Measurements from ENCODE around the gene HNF1B. TPM values are rescaled to one million over a fixed set of nuclear protein-coding genes. Genes with fewer than 3 reads are reported as not detected.

Gene HNF1B
- total RNA-seq, 4 donors from 2014 or later = not detected

DNA sequence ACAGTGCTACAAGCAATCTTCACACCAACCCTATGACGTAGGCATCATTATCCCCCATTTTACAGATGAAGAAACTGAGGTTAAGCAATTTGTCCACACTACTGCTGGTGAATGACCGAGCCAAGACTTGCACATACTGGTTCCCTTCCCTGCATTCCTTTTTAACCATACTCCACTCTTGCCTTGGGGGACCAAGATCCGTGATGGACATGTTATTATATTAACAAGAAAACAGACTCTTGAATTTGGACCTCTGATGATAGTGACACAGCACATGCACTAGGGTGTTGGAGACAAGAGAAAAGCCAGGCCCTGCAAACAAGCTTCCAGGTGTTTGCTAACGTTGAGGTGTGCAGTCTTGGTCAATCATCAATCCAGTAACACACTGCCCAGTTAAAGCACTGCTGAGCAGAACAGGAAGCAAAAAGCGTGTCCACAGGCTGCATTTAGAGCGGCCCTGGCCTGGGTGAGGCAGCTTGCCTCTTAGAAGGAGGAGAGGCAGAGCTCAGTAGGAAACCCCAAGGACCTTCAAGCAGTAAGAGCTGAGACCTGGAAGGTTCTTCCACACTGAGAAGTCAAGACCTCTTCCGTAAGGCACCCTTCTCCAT, 36.7 kb downstream of the HNF1B start:
- intact Hi-C loops (cut with DNase I; ENCODE audit: low total_unique reads) (no loop called here), in situ Hi-C loops (cut with MboI; ENCODE audit: low sequenced_read_pairs in 4 of 4) (no loop called here)
- Histone ChIP-seq H3K4me3 (no peak overlapping the region), H3K27me3 (peaks cover 0 to 12% (median 5%) of the 10 kb centered on the region in 3 donors), H3K27ac (no peak overlapping the region), H3K9me3 (no peaks in the 10 kb centered on the region), H3K4me1 (no peaks in the 10 kb centered on the region), H3K36me3 (no peaks in the 10 kb centered on the region)
- TF ChIP-seq, protein P1, sequence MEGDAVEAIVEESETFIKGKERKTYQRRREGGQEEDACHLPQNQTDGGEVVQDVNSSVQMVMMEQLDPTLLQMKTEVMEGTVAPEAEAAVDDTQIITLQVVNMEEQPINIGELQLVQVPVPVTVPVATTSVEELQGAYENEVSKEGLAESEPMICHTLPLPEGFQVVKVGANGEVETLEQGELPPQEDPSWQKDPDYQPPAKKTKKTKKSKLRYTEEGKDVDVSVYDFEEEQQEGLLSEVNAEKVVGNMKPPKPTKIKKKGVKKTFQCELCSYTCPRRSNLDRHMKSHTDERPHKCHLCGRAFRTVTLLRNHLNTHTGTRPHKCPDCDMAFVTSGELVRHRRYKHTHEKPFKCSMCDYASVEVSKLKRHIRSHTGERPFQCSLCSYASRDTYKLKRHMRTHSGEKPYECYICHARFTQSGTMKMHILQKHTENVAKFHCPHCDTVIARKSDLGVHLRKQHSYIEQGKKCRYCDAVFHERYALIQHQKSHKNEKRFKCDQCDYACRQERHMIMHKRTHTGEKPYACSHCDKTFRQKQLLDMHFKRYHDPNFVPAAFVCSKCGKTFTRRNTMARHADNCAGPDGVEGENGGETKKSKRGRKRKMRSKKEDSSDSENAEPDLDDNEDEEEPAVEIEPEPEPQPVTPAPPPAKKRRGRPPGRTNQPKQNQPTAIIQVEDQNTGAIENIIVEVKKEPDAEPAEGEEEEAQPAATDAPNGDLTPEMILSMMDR (IDR thresholded peaks at IDR 0.05 in 4 of 5, conservative IDR thresholded peaks at IDR 0.05 in 1 of 5) = no peak
- TF ChIP-seq POLR2A (IDR thresholded peaks at IDR 0.05) = no peak
- DNase-seq (no peak), ATAC-seq (no peak)

DNA sequence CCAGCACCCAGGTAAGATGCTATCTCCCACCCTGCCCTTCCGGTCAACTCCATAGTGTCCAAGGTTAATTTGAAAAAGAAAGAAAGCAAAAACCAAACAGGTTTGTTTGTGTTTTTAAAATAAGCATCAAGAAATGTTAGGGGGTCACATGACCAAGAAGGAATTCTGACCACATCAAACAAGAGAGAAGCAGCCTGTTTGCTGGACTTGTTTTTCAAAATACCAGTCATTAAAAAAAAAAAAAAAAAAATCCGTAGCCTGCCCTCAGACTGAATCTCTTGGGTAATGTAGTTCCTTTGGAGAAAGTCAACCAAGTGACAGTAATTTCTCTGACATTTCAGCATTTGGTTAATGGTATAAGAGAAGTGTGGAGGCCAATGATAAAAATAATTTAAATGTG, 38.4 kb downstream of the HNF1B start:
- no peak overlapping the region for H3K27ac ChIP-seq
- no peak for DNase-seq
- H3K4me3 ChIP-seq = no peak overlapping the region
- no peaks in the 10 kb centered on the region for H3K9me3 ChIP-seq
- in situ Hi-C loops (cut with MboI; ENCODE audit: low sequenced_read_pairs in 4 of 4) = no loop called here
- peaks cover 0 to 9% (median 5%) of the 10 kb centered on the region in 3 donors for H3K27me3 ChIP-seq
- no peak for ATAC-seq
- H3K4me1 ChIP-seq = no peaks in the 10 kb centered on the region
- no peaks in the 10 kb centered on the region for H3K36me3 ChIP-seq
- TF ChIP-seq, protein P1 (IDR thresholded peaks at IDR 0.05 in 4 of 5, conservative IDR thresholded peaks at IDR 0.05 in 1 of 5) = no peak
- TF ChIP-seq POLR2A (IDR thresholded peaks at IDR 0.05) = no peak
- intact Hi-C loops (cut with DNase I; ENCODE audit: low total_unique reads) = no loop called here

DNA sequence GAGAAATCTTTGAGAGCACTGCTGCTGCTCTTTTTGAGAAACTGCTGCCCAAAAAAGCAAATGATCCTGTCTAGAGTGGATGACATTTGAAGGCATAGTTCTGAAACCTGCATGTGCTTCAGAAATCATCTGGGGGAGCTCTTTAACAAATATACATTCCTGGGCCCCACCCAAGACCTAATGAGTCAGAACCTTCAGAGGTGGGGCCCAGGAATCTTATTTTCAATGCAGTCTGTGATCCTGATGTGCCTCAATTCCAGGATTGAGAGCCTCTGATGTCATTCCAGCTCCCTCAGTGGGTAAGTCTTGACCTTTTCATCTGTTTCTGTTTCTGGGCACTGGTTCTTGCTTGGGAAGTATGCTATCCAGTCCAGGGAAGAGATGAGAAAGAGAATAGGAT, 42.3 kb downstream of the HNF1B start:
- Histone ChIP-seq H3K36me3 (no peaks in the 10 kb centered on the region), H3K27me3 (peaks cover 0 to 4% (median 0%) of the 10 kb centered on the region in 3 donors), H3K4me3 (no peak overlapping the region), H3K9me3 (no peaks in the 10 kb centered on the region), H3K4me1 (no peaks in the 10 kb centered on the region), H3K27ac (no peak overlapping the region)
- no peak for ATAC-seq
- TF ChIP-seq, protein P1 (IDR thresholded peaks at IDR 0.05 in 4 of 5, conservative IDR thresholded peaks at IDR 0.05 in 1 of 5) = no peak
- TF ChIP-seq POLR2A (IDR thresholded peaks at IDR 0.05) = no peak
- no peak for DNase-seq
- intact Hi-C loops (cut with DNase I; ENCODE audit: low total_unique reads) = no loop called here
- in situ Hi-C loops (cut with MboI; ENCODE audit: low sequenced_read_pairs in 4 of 4) = no loop called here

DNA sequence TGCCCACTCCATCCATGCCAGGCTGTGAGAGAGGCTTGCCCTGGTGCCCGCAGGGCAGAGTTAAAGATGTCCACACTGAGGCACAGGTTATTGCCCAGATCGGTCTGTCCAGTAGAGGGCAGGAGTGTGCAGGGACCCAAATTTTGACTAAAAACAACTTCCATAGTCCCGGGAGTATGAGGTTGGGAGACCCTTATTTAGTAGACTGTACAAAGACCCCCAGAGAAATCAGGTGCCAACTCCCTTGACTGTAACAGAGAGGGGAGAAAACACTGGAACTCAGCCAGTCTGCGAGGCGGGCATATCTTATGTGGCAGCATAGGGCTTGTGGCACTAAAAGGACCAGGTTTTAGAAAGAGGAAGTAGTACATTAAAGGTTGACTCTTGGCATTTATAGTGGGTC, 43.4 kb downstream of the HNF1B start:
- in situ Hi-C loops (cut with MboI; ENCODE audit: low sequenced_read_pairs in 4 of 4) (no loop called here), intact Hi-C loops (cut with DNase I; ENCODE audit: low total_unique reads) (no loop called here)
- DNase-seq = no peak
- Histone ChIP-seq H3K4me3 (no peak overlapping the region), H3K9me3 (no peaks in the 10 kb centered on the region), H3K27me3 (peaks cover 0 to 4% (median 0%) of the 10 kb centered on the region in 3 donors), H3K36me3 (no peaks in the 10 kb centered on the region), H3K27ac (no peak overlapping the region), H3K4me1 (no peaks in the 10 kb centered on the region)
- no peak for ATAC-seq
- TF ChIP-seq, protein P1 (IDR thresholded peaks at IDR 0.05 in 4 of 5, conservative IDR thresholded peaks at IDR 0.05 in 1 of 5) = peak in 1 of 5 experiments; percentile 23
- TF ChIP-seq POLR2A (IDR thresholded peaks at IDR 0.05) = no peak

DNA sequence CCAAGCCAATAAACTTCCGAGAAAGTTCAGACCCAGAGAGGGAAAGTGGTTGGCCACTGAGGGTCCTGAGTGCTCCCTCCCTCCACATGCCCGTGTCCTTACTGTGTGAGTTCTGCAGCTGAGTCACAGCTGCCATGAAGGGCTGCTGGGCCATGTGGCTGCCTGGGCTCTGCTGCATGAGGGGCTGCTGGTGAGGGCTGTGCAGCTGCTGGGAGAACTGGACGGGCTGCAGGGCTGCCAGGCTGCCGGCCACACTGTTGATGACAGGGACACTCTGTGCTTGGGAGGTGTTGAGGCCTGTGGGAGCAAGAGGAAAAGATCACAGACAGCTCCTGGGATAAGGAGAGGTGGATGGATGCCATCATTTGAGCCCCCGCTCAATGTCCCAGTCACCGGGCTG, 44.0 kb downstream of the HNF1B start:
- TF ChIP-seq, protein P1 (IDR thresholded peaks at IDR 0.05 in 4 of 5, conservative IDR thresholded peaks at IDR 0.05 in 1 of 5) = no peak
- DNase-seq (no peak), ATAC-seq (no peak)
- Histone ChIP-seq H3K27me3 (no peaks in the 10 kb centered on the region), H3K27ac (no peak overlapping the region), H3K4me3 (no peak overlapping the region), H3K4me1 (no peaks in the 10 kb centered on the region), H3K9me3 (no peaks in the 10 kb centered on the region), H3K36me3 (no peaks in the 10 kb centered on the region)
- intact Hi-C loops (cut with DNase I; ENCODE audit: low total_unique reads) = no loop called here
- in situ Hi-C loops (cut with MboI; ENCODE audit: low sequenced_read_pairs in 4 of 4) = no loop called here

Measured in gastrocnemius medialis (tissue), 4 donors.